ENCODE measurements around the gene DCDC2C.

DCDC2C gene

DNA sequence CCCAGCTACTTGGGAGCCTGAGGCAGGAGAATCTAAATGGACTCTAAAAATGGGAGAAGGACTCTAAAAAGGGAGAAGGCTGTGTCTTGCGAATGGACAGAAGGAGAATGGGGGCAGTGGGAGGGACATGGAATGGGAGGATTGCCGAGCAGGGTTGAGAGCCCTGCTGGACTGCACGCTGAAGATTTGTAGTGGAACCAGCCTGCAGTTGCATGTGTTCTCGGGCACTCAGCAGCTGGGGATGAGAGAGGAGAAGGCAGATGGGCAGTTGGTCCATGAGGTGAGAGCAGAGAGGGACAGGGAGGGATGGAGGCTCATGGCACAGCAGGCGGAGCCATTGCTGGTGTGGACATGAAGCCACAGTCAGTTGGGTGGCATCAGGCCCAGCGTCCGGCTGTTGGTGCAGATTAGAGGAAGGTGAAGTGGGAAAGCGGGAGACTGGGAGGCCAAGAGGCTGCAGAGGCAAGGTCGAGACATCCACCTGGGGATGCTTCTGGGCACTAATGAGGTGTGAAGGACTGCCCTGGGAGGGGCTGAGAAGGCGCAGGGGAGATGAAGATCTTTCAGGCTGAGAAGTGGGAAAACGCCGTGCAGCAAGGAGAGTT is 40.7 kb downstream of the DCDC2C start:
- H3K4me3 ChIP-seq (ENCODE audit: low read length), result no peak overlapping the region
- TF ChIP-seq, protein P1, sequence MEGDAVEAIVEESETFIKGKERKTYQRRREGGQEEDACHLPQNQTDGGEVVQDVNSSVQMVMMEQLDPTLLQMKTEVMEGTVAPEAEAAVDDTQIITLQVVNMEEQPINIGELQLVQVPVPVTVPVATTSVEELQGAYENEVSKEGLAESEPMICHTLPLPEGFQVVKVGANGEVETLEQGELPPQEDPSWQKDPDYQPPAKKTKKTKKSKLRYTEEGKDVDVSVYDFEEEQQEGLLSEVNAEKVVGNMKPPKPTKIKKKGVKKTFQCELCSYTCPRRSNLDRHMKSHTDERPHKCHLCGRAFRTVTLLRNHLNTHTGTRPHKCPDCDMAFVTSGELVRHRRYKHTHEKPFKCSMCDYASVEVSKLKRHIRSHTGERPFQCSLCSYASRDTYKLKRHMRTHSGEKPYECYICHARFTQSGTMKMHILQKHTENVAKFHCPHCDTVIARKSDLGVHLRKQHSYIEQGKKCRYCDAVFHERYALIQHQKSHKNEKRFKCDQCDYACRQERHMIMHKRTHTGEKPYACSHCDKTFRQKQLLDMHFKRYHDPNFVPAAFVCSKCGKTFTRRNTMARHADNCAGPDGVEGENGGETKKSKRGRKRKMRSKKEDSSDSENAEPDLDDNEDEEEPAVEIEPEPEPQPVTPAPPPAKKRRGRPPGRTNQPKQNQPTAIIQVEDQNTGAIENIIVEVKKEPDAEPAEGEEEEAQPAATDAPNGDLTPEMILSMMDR (conservative IDR thresholded peaks at IDR 0.05; ENCODE audit: low read length), result no peak

GRCh38 chr2:3745920-3746319 is 42.5 kb downstream of the DCDC2C start:
- no peak overlapping the region for H3K4me3 ChIP-seq (ENCODE audit: low read length)
- no peak for DNase-seq (ENCODE audit: low read depth)
- TF ChIP-seq, protein P1 (conservative IDR thresholded peaks at IDR 0.05; ENCODE audit: low read length), result no peak

More for the DNA sequence above, 40.7 kb downstream of the DCDC2C start:
- DNase-seq (ENCODE audit: low read depth), result no peak

DNA sequence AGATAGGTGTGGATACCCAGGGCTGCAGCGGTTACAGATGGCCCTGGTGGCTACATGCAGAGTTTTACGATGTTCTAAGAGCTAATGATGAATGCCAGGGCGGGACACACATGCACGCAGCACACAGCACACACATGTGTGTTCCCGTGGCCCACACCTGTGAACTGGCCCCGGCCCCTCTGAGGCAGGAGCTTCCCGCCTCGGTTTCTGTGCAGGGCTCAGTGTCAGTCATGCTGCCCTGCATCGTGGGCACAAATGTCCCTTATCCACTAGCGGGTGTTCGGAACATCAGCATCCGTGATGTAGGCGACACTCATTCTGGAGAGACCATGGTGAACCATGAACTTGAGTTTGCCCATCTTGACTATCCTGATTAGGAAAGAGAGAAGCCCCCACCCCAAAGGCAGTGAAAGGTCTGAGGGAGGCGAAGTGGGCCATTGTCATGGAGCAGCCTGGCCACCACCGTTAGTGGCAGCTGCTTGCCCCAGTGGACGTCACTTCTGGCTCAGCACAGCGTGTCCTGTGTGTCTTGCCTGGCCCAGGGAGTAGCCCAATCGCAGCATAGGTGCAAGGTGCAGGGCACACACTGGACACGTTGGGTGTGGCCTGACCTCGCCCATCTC is 43.8 kb downstream of the DCDC2C start:
- no peak for DNase-seq (ENCODE audit: low read depth)
- TF ChIP-seq, protein P1 (conservative IDR thresholded peaks at IDR 0.05; ENCODE audit: low read length), result no peak
- H3K4me3 ChIP-seq (ENCODE audit: low read length), result no peak overlapping the region

- TF ChIP-seq, protein P1 (conservative IDR thresholded peaks at IDR 0.05; ENCODE audit: low read length), result no peak
- no peak for DNase-seq (ENCODE audit: low read depth)
- H3K4me3 ChIP-seq (ENCODE audit: low read length), result no peak overlapping the region
Measured at GRCh38 chr2:3747826-3748225, 44.5 kb downstream of the DCDC2C start.

GRCh38 chr2:3749201-3749600 is 45.8 kb downstream of the DCDC2C start:
- DNase-seq (ENCODE audit: low read depth), result no peak
- H3K4me3 ChIP-seq (ENCODE audit: low read length), result no peak overlapping the region
- TF ChIP-seq, protein P1 (conservative IDR thresholded peaks at IDR 0.05; ENCODE audit: low read length), result no peak

DNA sequence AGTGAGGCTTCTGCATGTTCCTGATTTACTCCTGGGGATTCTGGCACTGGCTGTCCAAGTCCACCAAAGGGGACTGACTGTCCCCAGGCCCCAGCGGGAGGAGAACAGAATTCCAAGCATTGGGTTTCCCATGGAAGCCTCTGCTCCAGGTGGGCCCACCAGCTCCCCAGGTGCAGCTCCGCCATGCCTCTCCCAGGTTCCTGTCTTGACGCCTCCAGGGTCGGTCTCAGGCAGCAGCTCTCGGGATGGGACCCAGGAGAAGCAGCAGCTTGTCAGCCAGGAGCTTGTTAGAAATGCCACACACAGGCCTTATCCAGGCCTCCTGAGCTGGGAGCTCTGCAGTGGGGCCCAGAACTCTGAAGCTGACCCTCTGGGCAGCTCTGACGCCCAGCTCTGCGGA is 47.9 kb downstream of the DCDC2C start:
- DNase-seq (ENCODE audit: low read depth), result no peak
- no peak overlapping the region for H3K4me3 ChIP-seq (ENCODE audit: low read length)
- TF ChIP-seq, protein P1 (conservative IDR thresholded peaks at IDR 0.05; ENCODE audit: low read length), result no peak

- TF ChIP-seq, protein P1 (conservative IDR thresholded peaks at IDR 0.05; ENCODE audit: low read length), result no peak
- no peak overlapping the region for H3K4me3 ChIP-seq (ENCODE audit: low read length)
- no peak for DNase-seq (ENCODE audit: low read depth)
Measured at GRCh38 chr2:3751806-3752205, 48.4 kb downstream of the DCDC2C start.

Data from AG10803 (cell line).